HG03064 (cell line): ENCODE measurements around the gene GLCE.

Source experiments
- ATAC-seq: cut with Tn5 transposase; IDR thresholded peaks from one replicate; pipeline ENCODE4 v1.9.1; 2021; ENCODE audit warnings: low read depth; ENCODE audit not compliant: unreplicated experiment

Gene GLCE

GRCh38 chr15:69160141-69160993, at the start of gene GLCE:
Gene GLCE (plus strand): TSS chr15:69160635. CDS start chr15:69255807, 95,172 bp downstream.
- ATAC-seq = peak; percentile 95

DNA sequence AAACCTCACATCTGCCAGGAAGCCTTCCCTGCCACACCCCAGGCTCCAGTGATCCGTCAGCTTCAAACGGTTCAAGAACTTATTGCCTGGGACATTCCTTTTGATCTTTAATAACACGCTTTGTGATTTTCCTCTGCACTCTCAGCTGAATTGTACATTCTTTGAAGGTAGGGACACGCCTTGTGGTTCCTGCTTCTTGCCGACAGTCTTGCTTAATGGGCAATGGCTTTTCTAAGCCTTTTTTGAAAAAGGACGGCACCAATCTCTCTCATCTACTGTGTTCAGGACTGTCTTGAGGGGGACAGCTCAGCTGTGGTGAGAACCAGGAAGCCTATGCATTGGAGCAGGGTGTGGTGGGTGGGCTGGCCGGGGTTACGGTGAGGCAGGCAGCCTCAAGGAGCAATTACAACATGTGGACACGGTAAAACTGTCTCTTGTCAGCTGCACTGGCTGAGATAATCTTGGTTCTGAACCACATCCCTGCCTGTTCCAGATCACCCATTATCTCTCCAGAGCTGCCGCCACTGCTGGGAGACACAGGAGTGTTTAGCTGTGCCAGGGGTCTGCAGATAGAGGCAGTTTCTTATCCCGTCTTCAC, 46.0 kb upstream of the GLCE start:
- no peak for ATAC-seq

- ATAC-seq = no peak
Observed at GRCh38 chr15:69115031-69115430, 45.4 kb upstream of the GLCE start.

DNA sequence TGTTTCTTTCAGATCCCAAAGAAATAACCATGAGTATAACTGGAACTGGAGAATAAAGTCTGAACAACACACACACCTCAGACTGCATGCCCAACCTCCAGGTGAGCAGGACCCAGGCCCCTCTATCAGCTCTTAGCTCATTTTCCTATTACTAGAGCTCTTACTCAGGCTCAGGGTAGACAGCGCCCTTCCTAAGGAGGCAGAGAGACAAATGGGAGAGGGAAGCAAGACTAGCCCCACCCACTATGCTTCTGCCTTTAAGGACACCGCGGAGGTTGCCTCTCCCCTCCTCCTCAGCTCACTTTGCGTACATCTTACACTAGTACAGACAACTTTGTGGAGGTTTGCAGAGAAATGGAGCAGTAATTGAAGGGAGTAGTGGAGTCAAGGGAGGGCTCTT, 44.0 kb upstream of the GLCE start:
- ATAC-seq = no peak

- no peak for ATAC-seq
Observed at GRCh38 chr15:69117431-69117871, 43.0 kb upstream of the GLCE start.

DNA sequence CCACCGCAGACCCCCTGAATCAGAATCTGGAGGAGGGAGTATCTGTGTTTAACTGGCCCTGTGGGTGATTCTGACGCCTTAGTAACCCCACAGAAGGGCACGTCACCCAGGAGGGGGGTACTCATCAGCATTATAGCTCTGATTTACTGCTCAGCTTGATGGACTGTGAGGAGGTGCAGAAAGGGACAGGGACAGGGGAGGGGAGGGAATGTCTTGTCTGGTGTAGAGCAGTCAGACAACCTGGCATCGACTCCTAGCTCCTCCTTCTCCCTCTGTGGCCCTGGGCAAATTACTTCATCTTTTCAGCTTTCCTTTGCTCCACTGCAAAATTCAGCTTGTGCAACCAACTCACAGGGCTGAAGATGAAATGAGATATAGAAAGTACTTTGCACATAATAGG, 42.3 kb upstream of the GLCE start:
- ATAC-seq = no peak

- no peak for ATAC-seq
Observed at GRCh38 chr15:69119001-69119400, 41.4 kb upstream of the GLCE start.

DNA sequence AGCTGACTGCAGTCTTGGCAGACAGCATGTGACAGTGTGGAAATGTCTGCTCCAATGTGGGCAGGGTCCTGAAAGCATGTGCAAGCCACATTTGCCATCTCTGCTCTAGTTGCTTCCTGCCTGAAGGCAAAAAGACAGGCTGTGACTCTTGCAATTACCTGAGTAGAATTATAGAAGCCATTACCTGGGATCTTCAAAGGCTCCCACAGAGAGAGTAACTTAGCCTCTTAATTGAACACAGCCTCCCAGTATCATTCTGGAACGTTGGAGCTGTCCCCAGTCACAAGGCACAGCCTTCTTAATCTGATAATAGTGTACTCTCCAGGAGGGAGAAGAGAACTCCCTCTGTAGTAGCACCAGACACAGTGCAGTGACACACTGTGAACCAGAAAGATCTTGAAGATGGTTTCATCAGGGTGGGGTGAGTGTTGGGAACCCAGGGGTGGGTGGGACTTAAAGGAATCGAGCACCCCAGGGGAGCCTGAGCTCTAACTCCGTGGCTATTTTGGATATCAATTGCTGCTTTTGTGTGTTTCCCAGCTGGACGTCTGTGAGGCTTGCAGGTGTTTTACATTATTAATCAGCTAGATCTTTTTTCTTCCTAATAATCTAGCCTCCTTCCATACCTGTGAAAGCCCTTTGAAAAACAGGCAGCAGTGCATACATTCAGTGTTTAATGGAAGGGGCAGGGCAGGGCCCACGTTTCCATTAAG, 40.6 kb upstream of the GLCE start:
- ATAC-seq = no peak

GRCh38 chr15:69120732-69121131, 39.7 kb upstream of the GLCE start:
- ATAC-seq = no peak

- no peak for ATAC-seq
Observed at GRCh38 chr15:69121198-69121828, 39.1 kb upstream of the GLCE start.

DNA sequence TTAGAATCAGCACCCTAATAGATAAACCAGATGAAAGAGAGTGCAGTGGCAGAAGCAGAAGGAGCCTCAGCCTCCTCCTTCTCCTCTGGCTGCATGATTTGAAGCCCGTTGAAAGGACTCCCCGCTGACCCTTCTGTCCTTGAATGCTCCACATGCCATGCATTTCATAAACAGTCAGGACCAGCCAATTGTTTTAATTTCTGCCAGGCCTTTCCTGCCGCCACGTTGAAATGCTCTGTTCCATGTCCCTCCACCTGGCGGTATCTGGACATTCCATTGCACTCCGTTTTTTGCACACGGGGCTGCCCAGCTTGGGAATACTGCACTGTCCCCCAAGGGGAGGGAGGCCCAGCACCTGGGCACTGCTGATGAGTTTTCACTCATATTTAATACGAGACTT, 35.2 kb upstream of the GLCE start:
- ATAC-seq = no peak

GRCh38 chr15:69126054-69126469, 34.4 kb upstream of the GLCE start:
- ATAC-seq = no peak

DNA sequence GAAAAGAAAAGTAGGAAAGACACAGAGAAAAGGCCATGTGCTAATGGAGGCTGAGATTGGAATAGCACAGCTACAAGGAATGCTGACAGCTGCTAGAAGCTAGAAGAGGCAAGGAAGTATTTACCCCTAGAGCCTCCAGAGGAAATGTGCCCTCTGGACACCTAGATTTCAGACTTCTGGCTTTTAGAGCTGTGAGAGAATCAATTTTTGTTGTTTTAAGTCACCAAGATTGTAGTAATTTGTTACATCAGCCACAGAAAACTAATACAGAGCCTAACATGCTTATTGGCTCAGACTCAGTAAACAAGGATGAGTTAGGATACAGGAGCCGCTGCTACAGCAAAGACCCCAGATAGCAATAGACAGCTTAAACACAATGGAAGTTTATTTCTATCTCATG, 33.1 kb upstream of the GLCE start:
- no peak for ATAC-seq

DNA sequence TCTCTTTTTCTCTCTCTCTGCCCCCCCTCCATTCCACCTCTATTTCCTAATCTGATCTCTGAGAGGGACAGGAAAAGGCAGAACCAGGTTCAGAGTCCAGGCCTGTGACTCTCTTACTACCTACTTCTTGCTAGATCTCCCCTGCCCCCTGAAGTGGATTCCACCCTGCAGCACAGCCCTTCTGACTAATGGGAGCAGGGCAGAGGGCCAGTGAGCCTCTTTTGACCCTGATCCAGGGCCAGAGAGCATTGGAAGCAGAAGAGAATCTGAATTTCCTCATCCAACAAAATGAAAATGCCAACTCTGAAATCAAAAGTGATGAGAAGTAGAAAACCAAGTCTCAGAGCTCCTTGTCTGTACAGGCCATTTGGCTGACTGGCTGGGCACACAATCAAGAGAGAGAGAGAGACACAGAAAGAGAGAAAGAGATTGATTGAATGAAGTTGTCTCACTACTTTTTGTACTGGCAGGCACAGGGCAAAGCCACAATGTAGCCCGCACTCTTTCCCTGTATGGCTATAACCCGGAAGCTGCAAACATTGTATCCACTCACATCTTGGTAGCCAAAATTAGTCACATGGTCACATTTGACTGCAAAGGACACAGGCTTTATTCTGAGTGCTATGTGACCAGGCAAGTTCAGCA, 31.6 kb upstream of the GLCE start:
- ATAC-seq = no peak

DNA sequence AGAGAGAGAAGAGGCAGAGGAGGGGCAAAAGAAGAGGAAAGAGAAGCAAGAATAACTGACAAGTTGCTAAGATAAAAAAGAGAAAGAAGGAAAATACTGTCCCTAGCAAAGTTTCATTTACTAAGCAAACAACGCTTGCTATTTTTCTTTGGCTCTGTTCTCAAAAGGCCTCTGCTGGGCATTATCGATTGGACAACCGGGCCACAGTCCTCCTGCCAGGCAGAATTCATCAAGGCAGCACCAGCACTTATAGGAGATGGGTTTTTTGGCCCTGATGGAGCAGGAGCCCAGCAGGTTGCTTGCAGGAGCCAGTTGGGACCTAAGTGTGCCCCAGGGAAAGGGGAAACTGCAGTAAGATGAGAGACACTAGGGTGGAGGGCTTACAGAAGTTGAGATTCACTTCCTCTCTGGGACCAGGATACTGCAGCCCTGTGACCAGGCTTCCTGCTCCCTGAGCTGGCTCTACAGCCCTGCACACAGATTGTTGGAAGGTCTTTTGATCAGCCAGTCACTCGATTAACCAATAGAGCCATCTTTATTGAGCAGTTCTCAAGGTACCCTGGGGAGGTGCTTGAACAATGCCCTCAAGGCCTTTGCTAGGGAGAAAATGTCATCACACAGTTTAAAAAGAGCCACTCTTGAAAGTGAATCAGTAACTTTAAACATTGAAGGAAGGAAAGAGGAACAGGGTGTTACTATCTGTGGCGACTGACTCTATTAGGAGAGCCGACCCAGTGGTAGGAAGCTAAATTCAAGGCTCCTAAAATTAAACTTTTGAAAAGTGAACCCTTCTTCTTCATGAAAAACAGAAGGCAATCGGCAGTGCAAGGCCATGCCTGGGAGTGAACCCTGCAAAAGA, 28.8 kb upstream of the GLCE start:
- no peak for ATAC-seq

GRCh38 chr15:69132430-69132829, 28.0 kb upstream of the GLCE start:
- ATAC-seq = no peak

GRCh38 chr15:69132977-69133861, 27.2 kb upstream of the GLCE start:
- ATAC-seq = no peak

DNA sequence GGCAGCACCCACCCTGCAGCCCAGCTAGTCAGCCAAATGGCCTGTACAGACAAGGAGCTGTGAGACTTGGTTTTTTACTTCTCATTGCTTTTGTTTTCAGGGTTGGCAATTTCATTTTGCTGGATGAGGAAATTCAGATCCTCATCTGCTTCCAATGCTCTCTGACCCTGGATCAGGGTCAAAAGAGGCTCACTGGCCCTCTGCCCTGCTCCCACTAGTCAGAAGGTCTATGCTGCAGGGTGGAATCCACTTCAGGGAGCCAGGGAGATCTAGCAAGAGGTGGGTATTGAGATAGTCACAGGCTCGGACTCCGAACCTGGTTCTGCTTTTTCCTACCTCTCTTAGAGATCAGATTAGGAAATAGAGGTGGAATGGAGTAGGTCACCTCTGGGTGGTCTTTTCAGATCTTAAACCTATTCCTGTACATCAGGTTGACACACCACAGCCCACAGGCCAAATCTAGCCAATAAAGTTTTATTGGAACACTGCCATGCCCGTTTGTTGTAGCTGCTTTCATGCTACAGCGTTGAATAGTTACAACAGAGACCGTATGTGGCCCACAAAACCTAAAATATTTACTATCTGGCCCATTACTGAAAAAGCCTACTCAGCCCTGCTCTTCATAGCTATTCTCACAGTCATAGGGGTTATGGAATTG, 26.4 kb upstream of the GLCE start:
- no peak for ATAC-seq
